NB4 (cell line): Measurements from ENCODE around the gene MRPL39.

ENCODE experiments used
- MAX ChIP-seq: IDR thresholded peaks from 2 replicates; pipeline ENCODE4 v1.6.1; 2011; ENCODE audit warnings: low read depth, low read length
- POLR2A ChIP-seq: IDR thresholded peaks from 2 replicates; pipeline ENCODE4 v1.6.1; 2011; ENCODE audit warnings: mild to moderate bottlenecking; ENCODE audit not compliant: insufficient read length; ENCODE audit errors: extremely low read depth
- TF ChIP-seq, protein P1 (sequence below): IDR thresholded peaks from one replicate; pipeline ENCODE4 v1.5.1; 2012; ENCODE audit warnings: low read depth, low read length

DNA sequence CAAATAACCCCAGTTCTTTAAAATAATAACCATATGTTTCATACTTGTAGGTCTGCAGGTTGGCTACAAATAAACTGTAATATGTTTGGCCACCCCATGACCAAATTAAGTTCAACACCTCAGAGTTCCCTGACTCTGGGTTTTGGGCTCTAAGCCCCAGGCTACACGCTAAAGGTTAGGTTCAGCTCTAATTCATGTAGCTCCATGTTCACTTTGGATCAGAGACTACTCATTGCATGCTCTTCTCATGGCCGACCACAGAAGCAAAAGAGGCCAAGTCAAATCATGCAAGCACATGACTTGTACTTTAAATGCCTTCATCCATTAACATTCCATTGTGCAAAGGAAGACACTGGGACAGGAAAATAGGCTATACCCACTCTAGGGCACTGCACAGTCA is 66.2 kb downstream of the MRPL39 start:
- no peak for TF ChIP-seq MAX
- TF ChIP-seq, protein P1, sequence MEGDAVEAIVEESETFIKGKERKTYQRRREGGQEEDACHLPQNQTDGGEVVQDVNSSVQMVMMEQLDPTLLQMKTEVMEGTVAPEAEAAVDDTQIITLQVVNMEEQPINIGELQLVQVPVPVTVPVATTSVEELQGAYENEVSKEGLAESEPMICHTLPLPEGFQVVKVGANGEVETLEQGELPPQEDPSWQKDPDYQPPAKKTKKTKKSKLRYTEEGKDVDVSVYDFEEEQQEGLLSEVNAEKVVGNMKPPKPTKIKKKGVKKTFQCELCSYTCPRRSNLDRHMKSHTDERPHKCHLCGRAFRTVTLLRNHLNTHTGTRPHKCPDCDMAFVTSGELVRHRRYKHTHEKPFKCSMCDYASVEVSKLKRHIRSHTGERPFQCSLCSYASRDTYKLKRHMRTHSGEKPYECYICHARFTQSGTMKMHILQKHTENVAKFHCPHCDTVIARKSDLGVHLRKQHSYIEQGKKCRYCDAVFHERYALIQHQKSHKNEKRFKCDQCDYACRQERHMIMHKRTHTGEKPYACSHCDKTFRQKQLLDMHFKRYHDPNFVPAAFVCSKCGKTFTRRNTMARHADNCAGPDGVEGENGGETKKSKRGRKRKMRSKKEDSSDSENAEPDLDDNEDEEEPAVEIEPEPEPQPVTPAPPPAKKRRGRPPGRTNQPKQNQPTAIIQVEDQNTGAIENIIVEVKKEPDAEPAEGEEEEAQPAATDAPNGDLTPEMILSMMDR: no peak
- TF ChIP-seq POLR2A: no peak
